GM21529 (cell line): Measurements from ENCODE around the gene NRP1.
A peak's percentile ranks its signal among the peaks of the same experiment; 100 is the strongest.

Source experiments
- ATAC-seq: cut with Tn5 transposase; IDR thresholded peaks from one replicate; pipeline ENCODE4 v1.9.1; 2021; ENCODE audit not compliant: unreplicated experiment

The NRP1 gene

DNA sequence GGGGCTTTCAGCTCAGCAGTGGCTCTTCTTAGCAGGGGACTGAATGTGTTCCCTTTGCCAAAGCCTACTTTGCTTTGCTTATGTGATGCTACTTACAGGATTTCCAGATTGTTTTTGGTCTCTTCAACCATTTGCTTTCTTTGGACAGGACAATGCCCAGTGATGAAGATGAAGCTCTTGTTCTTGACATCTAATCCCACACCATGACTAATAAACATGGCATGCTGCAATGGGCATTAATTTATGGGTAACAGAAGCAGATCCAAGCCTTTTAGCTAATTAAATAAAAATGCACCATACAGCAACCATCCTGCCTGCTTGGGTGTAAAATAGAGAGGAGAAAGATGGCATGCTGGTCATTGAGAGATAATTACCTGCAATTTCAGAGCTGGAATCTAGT lies 200.9 kb downstream of the NRP1 start:
- ATAC-seq = no peak

DNA sequence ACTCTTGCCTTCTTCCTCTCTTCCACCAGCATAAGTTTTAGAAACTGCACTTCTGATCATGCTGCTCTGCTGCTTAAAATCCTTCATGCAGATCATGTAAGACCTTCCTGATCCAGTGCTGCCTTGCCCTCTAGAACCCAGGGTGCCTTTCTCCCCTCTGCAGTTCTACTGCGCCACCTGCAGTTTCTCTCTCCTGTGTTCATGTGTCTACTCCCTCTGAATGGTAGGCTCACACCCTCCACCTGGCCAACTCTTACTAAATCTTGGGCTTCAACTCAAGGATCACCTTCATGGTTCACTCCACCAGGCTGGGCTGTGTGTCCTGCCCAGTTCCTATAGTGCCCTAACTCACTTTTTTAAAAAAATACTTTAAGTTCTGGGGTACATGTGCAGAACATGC lies 201.8 kb downstream of the NRP1 start:
- peak; percentile 34 for ATAC-seq

- no peak for ATAC-seq
Measured at GRCh38 chr10:33129996-33130386, 204.5 kb downstream of the NRP1 start.

DNA sequence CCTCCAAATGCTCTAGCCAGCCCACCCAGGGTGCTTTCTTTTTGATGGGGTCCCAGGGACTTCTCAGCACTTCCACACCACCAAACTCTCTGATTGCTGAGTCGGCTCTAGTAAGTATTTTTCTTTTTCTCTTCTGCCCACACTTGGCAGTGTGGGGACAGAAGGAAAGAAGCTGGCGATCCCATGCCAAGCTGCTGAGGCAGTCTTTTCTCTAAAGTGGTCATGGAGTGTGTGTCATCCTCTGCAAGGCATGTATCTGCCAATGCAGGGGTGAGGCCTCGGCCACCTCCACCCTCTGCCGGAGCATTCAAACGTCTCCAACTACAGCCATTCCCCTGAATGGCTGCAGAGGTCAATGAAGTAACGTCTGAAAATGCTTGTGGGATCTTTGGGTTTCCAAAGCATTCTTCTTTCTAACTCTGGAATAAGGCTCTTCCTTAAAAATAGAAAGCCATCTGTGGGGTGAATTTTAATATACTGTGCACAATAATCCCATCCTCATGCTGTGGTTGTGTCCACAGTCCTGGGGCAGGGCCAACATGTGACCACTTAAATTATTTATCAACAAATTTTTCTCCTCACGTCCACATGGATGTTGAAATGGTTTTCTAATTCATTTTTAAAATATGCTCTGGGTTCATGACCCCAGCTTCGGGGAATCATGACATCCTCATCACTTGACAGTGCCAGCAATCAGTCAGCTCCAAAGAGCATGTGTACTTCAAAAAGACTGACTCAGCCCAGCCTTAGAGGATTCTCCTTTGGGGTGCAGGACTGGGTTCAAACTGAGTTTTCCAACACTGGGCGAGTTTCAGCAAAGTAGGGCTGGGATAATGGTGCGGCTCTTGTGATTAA lies 205.1 kb downstream of the NRP1 start:
- no peak for ATAC-seq

DNA sequence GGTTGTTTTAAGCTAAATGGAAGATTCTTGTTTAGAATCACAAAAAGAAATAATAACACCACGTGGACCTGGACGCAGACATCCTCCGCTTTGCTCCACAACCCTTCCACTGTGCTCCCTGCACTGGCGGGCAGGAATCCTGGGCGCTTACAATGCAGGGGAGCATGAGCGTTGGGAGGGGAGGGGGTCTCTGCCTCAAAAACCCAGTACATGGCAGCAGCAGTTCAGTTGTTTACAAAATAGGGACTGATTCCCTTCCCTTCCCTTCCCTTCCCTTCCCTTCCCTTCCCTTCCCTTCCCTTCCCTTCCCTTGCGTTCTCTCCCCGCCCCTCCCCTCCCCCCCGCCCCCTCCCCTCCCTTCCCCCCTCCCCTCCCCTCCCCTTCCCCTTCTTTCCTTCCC lies 206.8 kb downstream of the NRP1 start:
- ATAC-seq = no peak
